Midbrain (tissue), 1 donor: ENCODE measurements around the gene GARIN6.
"Not testable (repeated sequence)": the region's sequence is repeated elsewhere in the genome, so short reads cannot be mapped to it uniquely, and the experiment has no call there.

Experiments
- DNase-seq: peaks from one replicate; lab custom pipeline; 2025; lab: John Stamatoyannopoulos, UW

GARIN6 gene

DNA sequence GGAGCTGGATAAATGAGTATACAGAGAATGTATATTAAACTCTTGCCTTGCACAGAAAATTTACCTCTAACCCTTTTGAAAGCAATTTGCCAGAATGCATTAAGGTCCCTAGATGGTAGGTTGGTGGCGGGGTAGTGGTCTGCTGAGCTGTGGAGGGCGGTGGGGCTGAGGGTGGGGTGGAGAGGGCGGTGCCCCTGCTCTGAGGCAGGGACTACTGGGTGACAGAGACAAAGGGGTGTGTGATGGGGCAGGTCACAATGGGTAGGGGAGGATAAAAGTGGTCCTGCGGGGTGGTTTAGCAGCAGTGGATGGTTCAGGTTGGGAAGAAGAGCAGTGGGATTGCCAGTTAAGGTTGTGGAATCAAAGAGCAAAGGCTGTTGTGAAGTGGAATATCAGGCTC lies at the start of gene GARIN6:
GARIN6 (plus strand) TSS at position 301 of the 400 bp plus-strand sequence. CDS start 422 bp downstream, outside the sequence.
- no peak for DNase-seq

DNA sequence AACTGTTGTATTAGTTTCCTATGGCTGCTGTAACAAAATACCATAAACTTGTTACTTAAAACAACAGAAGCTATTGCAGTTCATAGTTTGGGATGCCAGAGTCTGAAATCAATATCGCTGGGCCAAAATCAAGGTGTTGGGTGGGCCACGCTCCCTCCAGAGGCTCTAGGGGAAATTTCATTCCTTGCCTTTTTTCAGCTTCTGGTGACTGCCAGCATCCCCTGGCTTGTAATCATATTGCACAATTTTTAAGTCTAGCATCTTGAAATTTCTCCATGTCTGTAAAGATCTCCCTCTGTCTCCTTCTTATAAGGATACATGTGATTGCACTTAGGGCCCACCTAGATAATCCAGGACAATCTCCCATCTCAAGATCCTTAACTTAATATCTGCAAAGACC lies 48.8 kb upstream of the GARIN6 start:
- no peak for DNase-seq

DNA sequence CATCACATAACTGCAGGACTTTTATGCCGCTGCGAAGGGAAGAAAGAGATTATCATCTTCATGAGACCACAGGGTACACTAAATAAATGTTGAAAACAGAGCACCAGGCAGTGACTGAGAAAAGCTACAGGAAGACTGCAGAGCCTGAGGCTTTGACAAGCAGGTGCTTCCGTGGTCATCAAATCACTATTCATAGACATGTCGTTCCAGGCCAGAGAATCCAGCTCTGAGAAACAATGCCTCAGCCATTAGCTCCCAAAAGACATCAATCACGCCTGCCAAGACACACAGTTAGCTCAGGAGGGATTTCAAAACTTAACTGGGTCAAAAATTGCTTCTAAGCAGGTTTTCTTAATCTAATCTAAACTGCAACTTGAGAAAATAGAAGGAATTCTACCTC lies 47.2 kb upstream of the GARIN6 start:
- no peak for DNase-seq

DNA sequence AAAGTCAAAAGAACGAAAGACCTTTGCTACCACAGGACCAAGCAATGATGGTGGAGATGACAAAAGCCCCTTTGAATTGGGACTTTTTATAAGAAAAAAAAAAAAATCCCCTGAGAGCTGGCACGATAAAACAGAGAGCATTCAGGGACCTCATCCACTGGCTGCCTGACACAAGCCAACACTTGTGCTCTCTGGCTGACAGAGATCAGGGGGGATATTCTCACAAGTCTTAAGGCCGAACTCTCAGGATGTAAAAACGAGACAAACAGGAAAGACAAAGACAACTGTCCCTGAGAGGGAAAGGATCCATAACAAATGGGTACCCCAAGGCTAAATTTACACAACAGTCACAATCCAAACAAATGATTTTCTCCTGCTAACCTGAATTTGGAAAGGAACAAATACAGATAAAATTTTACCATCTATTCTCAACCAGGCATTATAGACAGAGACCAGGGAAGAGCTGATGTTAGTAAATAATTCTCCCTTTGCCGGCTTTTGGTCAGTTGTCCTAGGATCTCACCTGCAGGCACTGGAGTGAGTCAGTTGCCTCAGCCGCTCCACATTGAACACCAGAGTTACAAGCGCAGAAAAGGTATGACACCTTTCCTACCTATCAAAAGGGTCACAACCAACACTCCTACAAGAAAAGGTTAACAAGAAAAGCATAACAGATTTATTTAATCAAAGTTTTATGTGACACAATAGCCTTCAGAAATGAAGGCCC lies 37.9 kb upstream of the GARIN6 start:
- DNase-seq = no peak

DNA sequence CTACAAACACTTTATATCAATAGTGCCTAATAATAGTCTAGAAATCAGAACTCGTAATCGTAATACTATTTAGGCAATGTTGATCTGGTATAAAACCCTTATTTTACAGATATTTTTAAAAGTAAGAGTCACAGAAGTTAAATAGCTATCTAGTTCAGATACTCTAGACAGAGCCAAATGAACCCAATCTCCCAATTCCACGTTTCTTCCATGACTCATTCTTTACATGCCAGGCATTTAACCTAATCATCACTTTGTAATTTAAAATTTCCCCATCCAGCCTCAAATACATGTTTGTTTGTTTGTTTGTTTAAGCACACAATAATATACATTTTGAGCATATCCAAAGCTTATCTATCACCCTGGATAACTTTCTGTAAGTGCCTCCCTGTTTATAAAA lies 36.4 kb upstream of the GARIN6 start:
- DNase-seq = no peak

DNA sequence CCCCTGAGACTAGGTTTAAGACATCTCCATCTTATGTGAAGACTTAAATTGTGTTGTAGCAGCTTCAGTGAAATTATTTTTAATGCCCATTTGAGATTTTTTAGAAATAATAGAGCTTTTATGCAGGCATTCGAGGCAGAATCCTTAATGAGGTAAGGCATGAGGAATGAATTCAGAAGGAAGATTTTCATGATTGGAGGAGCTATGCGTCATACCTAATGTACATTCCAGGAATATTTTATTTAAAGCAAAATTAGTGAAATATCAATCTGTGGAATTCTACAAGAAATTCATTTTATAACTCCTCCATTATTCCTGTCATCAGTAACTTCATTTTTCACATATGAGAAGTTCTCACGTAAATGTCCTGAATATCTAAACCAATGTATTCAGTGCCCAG lies 36.0 kb upstream of the GARIN6 start:
- DNase-seq = no peak

DNA sequence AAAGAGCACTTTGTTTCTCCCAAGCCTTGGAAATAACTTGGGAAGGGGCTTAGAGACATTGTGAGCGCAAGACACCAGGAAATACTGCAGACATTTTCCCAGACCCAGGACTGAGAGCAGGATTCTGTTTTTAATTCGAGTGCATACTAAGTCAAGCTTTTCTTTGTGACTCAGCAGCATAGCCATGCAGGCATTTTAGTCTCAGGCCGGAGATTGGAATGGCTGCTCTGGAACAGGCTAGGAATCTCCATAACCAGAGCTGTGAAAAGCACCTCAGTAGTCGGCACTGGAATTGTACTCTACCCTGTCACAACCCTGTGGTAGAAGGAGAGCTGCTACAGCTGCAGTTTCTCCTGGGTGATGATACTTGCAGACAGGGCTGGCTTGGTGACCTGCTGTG lies 28.9 kb upstream of the GARIN6 start:
- no peak for DNase-seq

DNA sequence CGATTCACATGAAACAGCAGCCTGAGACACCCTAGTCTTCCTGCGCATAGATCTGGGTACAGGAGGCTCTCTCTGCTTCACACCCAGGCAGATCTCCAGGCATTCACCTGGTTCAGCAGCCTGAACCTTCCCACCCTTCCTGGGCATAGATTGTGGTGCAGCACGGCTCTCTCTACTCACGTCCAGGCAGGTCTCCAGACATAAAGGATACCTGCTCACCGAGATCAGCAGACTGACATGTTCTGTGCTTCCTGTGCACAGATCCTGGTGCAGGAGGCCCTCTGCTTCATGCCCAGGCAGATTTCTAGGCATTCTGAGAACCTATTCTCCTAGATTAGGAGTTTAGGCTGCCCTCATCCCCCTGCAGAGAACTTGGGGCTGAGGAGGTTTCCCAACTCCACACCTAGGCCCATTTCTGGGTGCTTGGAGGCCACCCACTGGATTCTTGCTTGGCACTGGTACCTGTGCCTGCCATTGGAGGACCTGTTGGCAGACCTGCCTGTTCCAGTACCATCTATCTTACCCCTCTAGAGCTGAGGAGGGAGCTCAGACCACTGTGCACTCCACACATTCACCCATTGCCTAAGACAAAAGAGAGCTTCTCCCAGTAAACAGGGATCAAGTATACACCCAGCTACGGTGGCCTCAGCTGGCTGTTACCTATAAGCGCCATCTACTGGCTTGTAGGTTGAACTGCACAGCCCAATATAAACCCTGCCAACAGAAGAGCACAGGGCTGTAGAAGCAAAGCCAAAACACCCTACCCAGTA lies 28.0 kb upstream of the GARIN6 start:
- DNase-seq = peak; percentile 1

DNA sequence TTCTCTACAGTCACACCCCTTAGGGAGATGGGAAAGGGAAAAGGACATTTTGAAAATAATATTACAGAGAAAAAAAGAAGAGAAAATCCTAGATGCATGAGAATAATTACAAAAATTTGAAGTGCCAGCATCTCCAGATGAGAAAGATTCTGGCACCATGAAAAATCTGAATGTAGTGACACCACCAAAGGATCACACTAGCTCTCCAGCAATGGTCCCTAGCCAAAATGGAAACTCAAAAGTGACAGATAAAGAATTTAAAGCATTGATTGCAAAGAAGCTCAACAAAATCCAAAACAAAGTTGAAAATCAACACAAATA lies 27.4 kb upstream of the GARIN6 start:
- no peak for DNase-seq

DNA sequence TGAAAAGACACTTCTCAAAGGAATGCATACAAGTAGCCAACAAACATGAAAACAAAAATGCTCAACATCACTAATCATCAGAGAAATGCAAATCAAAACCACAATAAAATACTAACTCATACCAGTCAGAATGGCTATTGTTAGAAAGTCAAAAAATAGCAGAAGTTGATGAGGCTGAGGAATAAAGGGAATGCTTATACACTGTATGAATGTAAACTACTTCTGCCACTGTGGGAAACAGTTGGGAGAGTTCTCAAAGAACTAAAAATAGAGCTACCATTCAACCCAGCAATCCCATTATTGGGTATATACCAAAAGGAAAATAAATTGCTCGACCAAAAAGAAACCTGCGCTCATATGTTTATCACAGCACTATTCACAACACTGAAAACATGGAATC lies 23.0 kb upstream of the GARIN6 start:
- not testable (repeated sequence) for DNase-seq

DNA sequence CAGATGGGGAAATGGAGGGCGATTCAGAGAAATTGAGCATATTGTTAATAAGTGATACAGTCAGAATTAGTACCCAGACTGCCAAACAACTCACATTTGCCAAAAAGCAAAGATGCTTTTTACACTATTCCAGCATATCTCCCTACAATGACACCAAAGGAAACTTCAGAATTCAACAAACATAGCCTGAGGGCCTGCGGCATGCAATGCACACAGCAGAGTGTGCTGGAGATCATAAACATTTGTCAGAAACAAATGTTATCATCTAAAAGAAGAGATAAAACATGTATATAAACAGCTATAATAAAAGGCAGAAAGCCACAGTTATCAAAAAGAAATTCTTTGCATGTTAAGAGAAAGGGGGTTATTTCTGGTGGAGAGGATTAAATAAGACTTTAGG lies 20.1 kb upstream of the GARIN6 start:
- no peak for DNase-seq

DNA sequence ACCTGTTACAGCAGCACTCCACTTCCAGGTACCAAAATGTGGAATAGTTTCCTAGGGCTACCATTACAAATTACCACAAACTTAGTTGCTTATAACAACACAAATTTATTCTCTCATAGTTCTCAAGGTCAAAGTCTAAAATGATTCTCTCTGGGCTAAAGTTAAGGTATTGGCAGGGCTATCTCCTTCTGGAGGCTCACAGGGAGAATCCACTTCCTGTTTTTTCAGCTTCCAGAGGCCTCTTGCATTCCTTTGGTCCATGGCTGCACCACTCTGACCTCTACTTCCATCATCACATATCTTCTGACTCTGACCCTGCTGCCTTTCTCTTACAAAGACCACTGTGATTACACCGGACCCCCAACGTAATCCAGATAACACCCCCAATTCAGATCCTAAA lies 2.9 kb upstream of the GARIN6 start:
- no peak for DNase-seq

DNA sequence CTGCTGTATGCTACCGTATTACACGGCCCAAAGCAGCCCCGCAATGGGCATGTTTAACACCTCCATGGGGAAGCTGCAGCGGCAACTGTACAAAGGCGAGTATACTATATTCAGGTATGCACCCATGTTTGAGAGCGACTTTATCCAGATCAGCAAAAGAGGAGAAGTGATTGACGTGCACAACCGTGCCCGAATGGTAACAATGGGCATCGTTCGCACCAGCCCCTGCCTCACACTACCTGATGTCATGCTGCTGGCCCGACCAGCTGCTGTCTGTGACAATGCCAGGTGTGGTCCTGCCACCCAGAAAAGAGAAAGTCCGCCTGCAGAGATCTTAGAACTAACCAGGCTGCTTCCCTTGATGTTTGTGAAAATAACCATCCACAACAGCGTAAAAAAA lies 630 bp downstream of the GARIN6 start:
- DNase-seq = no peak

DNA sequence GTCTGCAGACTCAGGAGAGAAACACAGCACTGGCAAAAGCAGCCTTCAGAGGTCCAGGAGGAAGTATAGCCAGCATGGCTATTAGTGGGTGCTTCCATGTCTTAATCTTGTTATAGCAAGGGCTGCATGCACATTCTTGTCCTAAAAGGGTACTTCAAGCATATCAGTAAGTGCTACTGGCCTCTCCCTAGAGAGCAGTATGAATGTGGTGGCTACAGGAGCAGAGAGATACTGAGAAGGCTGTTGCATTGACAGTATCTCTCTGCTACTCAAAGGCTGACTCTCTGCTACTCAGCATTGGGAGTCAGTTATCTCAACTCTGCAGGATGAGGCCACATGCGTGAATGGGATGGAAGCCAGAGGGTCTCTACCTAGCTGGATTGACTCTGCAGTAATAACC lies 2.0 kb downstream of the GARIN6 start:
- no peak for DNase-seq

DNA sequence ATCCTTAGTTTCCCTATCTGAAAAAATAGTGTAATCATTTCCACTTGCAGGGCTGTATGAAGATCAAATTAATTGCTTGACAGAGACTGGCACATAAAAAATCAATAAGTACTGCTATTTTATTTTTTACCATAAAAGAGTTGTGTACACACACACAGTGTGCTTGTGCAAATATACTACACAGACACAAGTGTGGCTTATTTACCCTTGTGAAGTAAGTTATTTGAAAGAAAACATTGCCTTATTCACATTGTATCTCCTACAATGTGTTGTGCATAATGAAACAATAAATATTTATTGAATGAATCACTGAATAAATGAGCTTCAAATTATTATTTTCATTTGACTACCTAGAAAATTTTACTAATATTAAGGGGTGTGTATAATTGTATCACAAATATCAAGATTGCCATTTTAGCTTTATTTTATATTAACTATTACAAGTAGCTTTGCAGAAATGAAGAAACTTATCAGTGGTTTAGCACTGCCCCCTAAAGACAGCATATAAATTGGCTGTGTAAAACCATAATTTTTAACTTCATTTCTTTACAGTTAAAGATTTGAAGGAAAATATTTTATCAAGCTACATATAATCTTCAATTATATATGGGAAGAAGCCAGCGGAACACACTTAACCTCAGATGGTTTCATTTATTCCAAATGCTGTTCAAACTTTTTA lies 11.3 kb downstream of the GARIN6 start:
- DNase-seq = no peak

DNA sequence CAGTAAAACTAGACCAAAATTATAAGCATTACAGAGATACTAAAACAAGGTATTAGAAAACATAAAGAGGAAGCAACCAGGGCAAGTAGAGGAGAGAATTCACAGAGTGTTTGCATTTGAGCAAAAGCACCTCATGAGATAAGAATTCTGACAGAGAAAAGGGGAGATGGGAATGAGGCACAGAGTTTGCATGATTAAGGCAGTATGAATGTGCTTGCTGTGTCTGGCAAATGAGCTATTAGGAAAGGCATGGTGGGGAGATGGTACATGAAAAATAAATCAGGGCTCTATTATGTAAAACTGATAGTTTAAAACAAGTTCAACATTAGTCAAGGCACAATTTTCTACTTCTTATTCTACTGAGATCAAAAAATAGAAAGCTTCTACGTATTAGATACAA lies 23.1 kb downstream of the GARIN6 start:
- DNase-seq = no peak

DNA sequence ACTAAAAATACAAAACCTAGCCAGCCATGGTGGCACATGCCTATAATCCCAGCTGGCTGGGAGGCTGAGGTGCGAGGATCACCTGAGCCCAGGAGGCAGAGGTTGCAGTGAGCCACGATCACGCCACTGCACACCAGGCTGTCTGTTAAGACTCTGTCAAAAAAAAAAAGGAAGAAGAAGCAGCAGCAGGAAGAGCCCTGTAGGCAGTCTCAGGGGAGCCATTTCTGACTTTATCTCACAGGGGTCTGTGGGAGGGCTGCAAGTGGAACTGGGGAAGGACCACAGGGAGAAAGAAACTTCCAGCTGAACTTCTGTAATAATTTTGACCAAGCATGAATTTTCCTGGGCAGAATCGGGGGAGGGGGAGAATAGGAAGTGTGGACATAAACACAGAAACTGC lies 32.7 kb downstream of the GARIN6 start:
- DNase-seq = no peak

DNA sequence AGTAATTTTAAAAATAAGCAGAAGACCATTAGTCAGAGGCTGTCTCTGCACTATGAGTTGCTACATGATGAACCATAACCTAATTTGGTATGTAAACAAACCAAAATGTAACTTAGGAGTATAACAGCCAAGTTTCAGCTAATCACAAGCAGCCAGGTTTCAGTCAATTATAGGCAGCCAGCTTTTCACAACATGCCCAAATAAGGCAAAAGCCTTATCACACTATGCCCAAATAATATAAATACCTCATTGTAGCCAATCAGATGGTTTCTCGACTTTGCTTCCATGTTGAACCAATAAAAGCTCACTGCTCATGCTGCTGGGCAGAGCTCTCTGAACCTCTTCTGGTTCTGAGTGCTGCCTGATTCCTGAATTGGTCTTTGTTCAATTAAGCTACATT lies 38.6 kb downstream of the GARIN6 start:
- DNase-seq = no peak

DNA sequence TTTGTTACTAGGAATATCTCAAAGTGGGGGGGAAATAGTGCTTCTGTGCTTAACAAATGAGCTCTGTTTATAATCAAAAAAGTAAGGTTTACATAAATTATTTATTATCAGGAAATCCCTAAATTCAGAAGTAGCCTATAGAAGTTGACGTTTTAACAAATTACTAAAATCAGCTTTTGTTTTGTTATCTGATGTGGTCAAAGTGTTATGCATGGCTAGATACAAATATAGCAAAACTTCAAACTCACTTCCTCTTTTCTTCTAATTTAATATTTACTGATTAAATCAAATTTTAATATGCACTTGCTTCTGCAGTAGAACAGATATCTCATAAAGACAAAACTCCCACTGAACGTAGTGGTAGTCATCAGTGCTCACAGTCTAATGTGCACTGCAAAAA lies 47.5 kb downstream of the GARIN6 start:
- DNase-seq = no peak
